ENCODE data around the gene GRM7. TPM values are rescaled to one million over a fixed set of nuclear protein-coding genes. Genes with fewer than 3 reads are reported as not detected.

GRM7 gene
- total RNA-seq, 1 experiment from 2014 or later, result 0.28 TPM

- no peak overlapping the region for H3T11ph ChIP-seq (ENCODE audit: low read length)
- TF ChIP-seq CTCF (conservative IDR thresholded peaks at IDR 0.05), result no peak
- no peak overlapping the region for H3K23ac ChIP-seq (ENCODE audit: insufficient read length, low read depth, low read length)
- no peak overlapping the region for H3K18ac ChIP-seq (ENCODE audit: insufficient read length, low read depth, low read length)
- WGBS (ENCODE audit: extremely low coverage, insufficient read length, low lambda C conversion rate), result no CpG with 5 or more reads among the region's 5 CpGs
- no peak overlapping the region for H3K14ac ChIP-seq (ENCODE audit: insufficient read depth, low read length)
- H3K79me1 ChIP-seq (ENCODE audit: insufficient read depth, low read depth, low read length, poor library complexity, severe bottlenecking), result no peaks in the 10 kb centered on the region
- no peaks in the 10 kb centered on the region for H4K20me1 ChIP-seq (ENCODE audit: control insufficient read depth, insufficient read depth, insufficient read length)
- H3K27me3 Mint-ChIP-seq (ENCODE audit: low read depth), result peaks cover 85% of the 10 kb centered on the region
- no peak overlapping the region for H4K5ac ChIP-seq (ENCODE audit: insufficient read length, low read depth, low read length)
- peaks cover 13 to 17% of the 10 kb centered on the region in 2 experiments for H3K4me1 Mint-ChIP-seq
- H4K91ac ChIP-seq (ENCODE audit: insufficient read length, low read depth, low read length), result no peak overlapping the region
- H3K9me3 Mint-ChIP-seq, result peaks cover 0 to 2% of the 10 kb centered on the region in 2 experiments; a peak in 1 of 5 replicates
- no peak overlapping the region for H4K8ac ChIP-seq (replicated peaks; ENCODE audit: insufficient read length, low read depth, low read length)
- no peak overlapping the region for H3K9ac ChIP-seq (ENCODE audit: extremely low read depth, insufficient read length, low read length)
- H3K4me2 ChIP-seq (ENCODE audit: insufficient read depth, insufficient read length, low read length), result no peak overlapping the region
- no peaks in the 10 kb centered on the region for H3K4me1 ChIP-seq (ENCODE audit: insufficient read depth, low read length)
- H3K23me2 ChIP-seq (ENCODE audit: insufficient read length, low read depth, low read length, poor library complexity, severe bottlenecking), result peaks cover 23% of the 10 kb centered on the region
- no peak overlapping the region for H3K27ac Mint-ChIP-seq
- H3K9me3 ChIP-seq (ENCODE audit: control insufficient read depth, low read depth, low read length), result no peaks in the 10 kb centered on the region
- no peak for DNase-seq
- peaks cover 27% of the 10 kb centered on the region for H3K27me3 ChIP-seq (ENCODE audit: insufficient read depth, low read length)
- H2BK15ac ChIP-seq (ENCODE audit: low read depth, low read length), result no peak overlapping the region
- H3K4ac ChIP-seq (ENCODE audit: low read depth, low read length), result no peak overlapping the region
- no peak overlapping the region for H3K27ac ChIP-seq (ENCODE audit: insufficient read length, low read depth, low read length)
- no peak overlapping the region for H2BK5ac ChIP-seq (ENCODE audit: insufficient read length, low read length)
- no peak overlapping the region for H2BK20ac ChIP-seq (ENCODE audit: low read depth, low read length, poor library complexity, severe bottlenecking)
- H3K4me3 Mint-ChIP-seq, result no peak overlapping the region
- H2BK120ac ChIP-seq (ENCODE audit: low read depth, low read length, poor library complexity, severe bottlenecking), result no peak overlapping the region
- no peaks in the 10 kb centered on the region for H3K79me2 ChIP-seq (ENCODE audit: insufficient read depth, low read length)
- no peaks in the 10 kb centered on the region; a peak in 1 of 7 replicates for H3K36me3 Mint-ChIP-seq (ENCODE audit: insufficient read depth in 1 of 3, low read depth in 3 of 3)
- H2AK5ac ChIP-seq (ENCODE audit: insufficient read length, low read length), result no peak overlapping the region
- no peak overlapping the region for H2AFZ ChIP-seq (ENCODE audit: low read length)
- H3K56ac ChIP-seq (ENCODE audit: insufficient read length, low read depth, low read length), result no peak overlapping the region
- H2BK12ac ChIP-seq (ENCODE audit: insufficient read length, low read depth, low read length), result no peak overlapping the region
Observed at GRCh38 chr3:6857510-6857909, 3.4 kb upstream of the GRM7 start.
